Measurements from ENCODE around the gene SH3D19. TPM values are rescaled to one million over a fixed set of nuclear protein-coding genes. Genes with fewer than 3 reads are reported as not detected.
"Not testable (repeated sequence)": the region's sequence is repeated elsewhere in the genome, so short reads cannot be mapped to it uniquely, and the experiment has no call there.

The SH3D19 gene
- total RNA-seq, 1 experiment from 2014 or later, result 15.5 TPM

- Mint-ChIP-seq H3K4me1 (ENCODE audit: low read depth, unreplicated experiment) (no peaks in the 10 kb centered on the region), H3K27ac (ENCODE audit: unreplicated experiment) (no peak overlapping the region), H3K27me3 (ENCODE audit: unreplicated experiment) (no peaks in the 10 kb centered on the region), H3K9me3 (ENCODE audit: low read depth, unreplicated experiment) (no peaks in the 10 kb centered on the region), H3K36me3 (ENCODE audit: insufficient read depth, unreplicated experiment) (no peaks in the 10 kb centered on the region), H3K4me3 (ENCODE audit: low read depth, unreplicated experiment) (no peak overlapping the region)
- CTCF ChIA-PET, result interaction anchor here (0.7 kb wide), 1 partner anchor 635 kb away, joined by 3 read pairs; no protein-coding TSS in a partner anchor
- no TSS peak for BruUV-seq (replicated peaks)
- TF ChIP-seq, protein P1, sequence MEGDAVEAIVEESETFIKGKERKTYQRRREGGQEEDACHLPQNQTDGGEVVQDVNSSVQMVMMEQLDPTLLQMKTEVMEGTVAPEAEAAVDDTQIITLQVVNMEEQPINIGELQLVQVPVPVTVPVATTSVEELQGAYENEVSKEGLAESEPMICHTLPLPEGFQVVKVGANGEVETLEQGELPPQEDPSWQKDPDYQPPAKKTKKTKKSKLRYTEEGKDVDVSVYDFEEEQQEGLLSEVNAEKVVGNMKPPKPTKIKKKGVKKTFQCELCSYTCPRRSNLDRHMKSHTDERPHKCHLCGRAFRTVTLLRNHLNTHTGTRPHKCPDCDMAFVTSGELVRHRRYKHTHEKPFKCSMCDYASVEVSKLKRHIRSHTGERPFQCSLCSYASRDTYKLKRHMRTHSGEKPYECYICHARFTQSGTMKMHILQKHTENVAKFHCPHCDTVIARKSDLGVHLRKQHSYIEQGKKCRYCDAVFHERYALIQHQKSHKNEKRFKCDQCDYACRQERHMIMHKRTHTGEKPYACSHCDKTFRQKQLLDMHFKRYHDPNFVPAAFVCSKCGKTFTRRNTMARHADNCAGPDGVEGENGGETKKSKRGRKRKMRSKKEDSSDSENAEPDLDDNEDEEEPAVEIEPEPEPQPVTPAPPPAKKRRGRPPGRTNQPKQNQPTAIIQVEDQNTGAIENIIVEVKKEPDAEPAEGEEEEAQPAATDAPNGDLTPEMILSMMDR (IDR thresholded peaks at IDR 0.05; ENCODE audit: unreplicated experiment), result no peak
- intact Hi-C loops (cut with micrococcal nuclease; ENCODE audit: unreplicated experiment), result no loop called here
- DNase-seq, result no peak
Measured at GRCh38 chr4:151142758-151143157, 182.6 kb downstream of the SH3D19 start.

- DNase-seq, result no peak
- no peak overlapping the region for H3K4me3 Mint-ChIP-seq (ENCODE audit: low read depth, unreplicated experiment)
- no peaks in the 10 kb centered on the region for H3K4me1 Mint-ChIP-seq (ENCODE audit: low read depth, unreplicated experiment)
- no TSS peak for BruUV-seq (replicated peaks)
- H3K27ac Mint-ChIP-seq (ENCODE audit: unreplicated experiment), result no peak overlapping the region
- no peaks in the 10 kb centered on the region for H3K27me3 Mint-ChIP-seq (ENCODE audit: unreplicated experiment)
- no peaks in the 10 kb centered on the region for H3K9me3 Mint-ChIP-seq (ENCODE audit: low read depth, unreplicated experiment)
- intact Hi-C loops (cut with micrococcal nuclease; ENCODE audit: unreplicated experiment), result no loop called here
- H3K36me3 Mint-ChIP-seq (ENCODE audit: insufficient read depth, unreplicated experiment), result no peaks in the 10 kb centered on the region
- TF ChIP-seq, protein P1 (IDR thresholded peaks at IDR 0.05; ENCODE audit: unreplicated experiment), result no peak
- CTCF ChIA-PET, result no interaction called here
Measured at GRCh38 chr4:151139814-151140213, 185.6 kb downstream of the SH3D19 start.

GRCh38 chr4:151136048-151136447 is 189.4 kb downstream of the SH3D19 start:
- H3K4me1 Mint-ChIP-seq (ENCODE audit: low read depth, unreplicated experiment); H3K4me3 Mint-ChIP-seq (ENCODE audit: low read depth, unreplicated experiment); H3K27me3 Mint-ChIP-seq (ENCODE audit: unreplicated experiment); DNase-seq; H3K9me3 Mint-ChIP-seq (ENCODE audit: low read depth, unreplicated experiment); H3K36me3 Mint-ChIP-seq (ENCODE audit: insufficient read depth, unreplicated experiment); H3K27ac Mint-ChIP-seq (ENCODE audit: unreplicated experiment); intact Hi-C loops (cut with micrococcal nuclease; ENCODE audit: unreplicated experiment); BruUV-seq (replicated peaks): not testable (repeated sequence)
- CTCF ChIA-PET, result interaction anchor here (0.7 kb wide), 1 partner anchor 221 kb away, joined by 3 read pairs; no protein-coding TSS in a partner anchor

DNA sequence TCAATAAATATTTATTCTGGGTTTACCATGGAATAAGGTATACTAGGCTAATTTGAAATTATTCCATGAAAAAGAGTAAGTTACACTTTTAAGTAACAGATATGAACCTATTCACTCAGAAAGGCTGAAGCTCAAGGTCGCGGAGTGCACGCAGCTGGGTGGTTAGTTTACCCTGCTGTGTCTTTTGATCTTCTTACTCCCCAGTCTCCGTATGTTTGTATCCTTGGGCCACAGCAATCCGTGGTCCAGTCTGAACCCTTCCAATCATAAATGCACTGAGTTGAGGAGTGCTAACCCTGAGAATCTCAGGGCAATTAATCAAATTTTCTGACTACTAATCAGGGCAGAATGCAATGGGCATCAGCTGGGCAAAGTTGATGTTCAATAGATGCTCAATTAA is 192.1 kb downstream of the SH3D19 start:
- intact Hi-C loops (cut with micrococcal nuclease; ENCODE audit: unreplicated experiment), result no loop called here
- H3K27me3 Mint-ChIP-seq (ENCODE audit: unreplicated experiment), result no peaks in the 10 kb centered on the region
- no peaks in the 10 kb centered on the region for H3K9me3 Mint-ChIP-seq (ENCODE audit: low read depth, unreplicated experiment)

GRCh38 chr4:151129796-151130195 is 195.6 kb downstream of the SH3D19 start:
- no TSS peak for BruUV-seq (replicated peaks)
- intact Hi-C loops (cut with micrococcal nuclease; ENCODE audit: unreplicated experiment), result no loop called here
- H3K36me3 Mint-ChIP-seq (ENCODE audit: insufficient read depth, unreplicated experiment), result no peaks in the 10 kb centered on the region
- DNase-seq, result no peak
- CTCF ChIA-PET, result no interaction called here
- H3K4me1 Mint-ChIP-seq (ENCODE audit: low read depth, unreplicated experiment), result no peaks in the 10 kb centered on the region
- H3K27ac Mint-ChIP-seq (ENCODE audit: unreplicated experiment), result no peak overlapping the region
- H3K9me3 Mint-ChIP-seq (ENCODE audit: low read depth, unreplicated experiment), result no peaks in the 10 kb centered on the region
- H3K27me3 Mint-ChIP-seq (ENCODE audit: unreplicated experiment), result no peaks in the 10 kb centered on the region
- H3K4me3 Mint-ChIP-seq (ENCODE audit: low read depth, unreplicated experiment), result no peak overlapping the region
- TF ChIP-seq, protein P1 (IDR thresholded peaks at IDR 0.05; ENCODE audit: unreplicated experiment), result no peak

More for the DNA sequence above, 192.1 kb downstream of the SH3D19 start:
- BruUV-seq (replicated peaks), result no TSS peak
- no peak for DNase-seq
- Mint-ChIP-seq H3K27ac (ENCODE audit: unreplicated experiment) (no peak overlapping the region), H3K4me1 (ENCODE audit: low read depth, unreplicated experiment) (no peaks in the 10 kb centered on the region), H3K36me3 (ENCODE audit: insufficient read depth, unreplicated experiment) (no peaks in the 10 kb centered on the region), H3K4me3 (ENCODE audit: low read depth, unreplicated experiment) (no peak overlapping the region)
- CTCF ChIA-PET, result no interaction called here
- TF ChIP-seq, protein P1 (IDR thresholded peaks at IDR 0.05; ENCODE audit: unreplicated experiment), result no peak

Measured in Calu3 (cell line).